ENCODE results near the gene MGAT4D.
"Not testable (repeated sequence)": the region's sequence is repeated elsewhere in the genome, so short reads cannot be mapped to it uniquely, and the experiment has no call there.

Gene MGAT4D

DNA sequence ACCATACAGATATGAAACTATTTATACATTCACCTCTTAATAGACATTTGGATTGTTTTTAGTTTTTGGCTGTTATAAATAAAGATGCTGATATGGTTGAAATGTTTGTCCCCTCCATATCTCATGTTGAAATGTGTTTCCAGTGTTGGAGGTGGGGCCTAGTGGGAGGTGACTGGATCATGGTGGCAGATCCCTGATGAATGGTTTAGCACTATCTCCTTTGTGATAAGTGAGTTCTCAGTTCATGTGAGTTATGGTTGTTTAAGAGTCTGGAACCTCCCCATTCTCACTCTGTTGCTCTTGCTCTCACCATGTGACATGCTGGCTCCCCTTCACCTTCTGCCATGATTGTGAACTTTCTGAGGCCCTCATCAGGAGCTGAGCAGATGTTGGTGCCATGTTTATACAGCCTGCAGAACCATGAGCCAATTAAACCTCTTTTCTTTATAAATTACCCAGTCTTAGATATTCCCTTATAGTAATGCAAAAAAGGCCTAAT is 58.4 kb downstream of the MGAT4D start:
- no peak for DNase-seq (ENCODE audit: low read depth in 2 of 2)

GRCh38 chr4:140427919-140428471 is 70.1 kb downstream of the MGAT4D start:
- DNase-seq (ENCODE audit: low read depth in 2 of 2): no peak

DNA sequence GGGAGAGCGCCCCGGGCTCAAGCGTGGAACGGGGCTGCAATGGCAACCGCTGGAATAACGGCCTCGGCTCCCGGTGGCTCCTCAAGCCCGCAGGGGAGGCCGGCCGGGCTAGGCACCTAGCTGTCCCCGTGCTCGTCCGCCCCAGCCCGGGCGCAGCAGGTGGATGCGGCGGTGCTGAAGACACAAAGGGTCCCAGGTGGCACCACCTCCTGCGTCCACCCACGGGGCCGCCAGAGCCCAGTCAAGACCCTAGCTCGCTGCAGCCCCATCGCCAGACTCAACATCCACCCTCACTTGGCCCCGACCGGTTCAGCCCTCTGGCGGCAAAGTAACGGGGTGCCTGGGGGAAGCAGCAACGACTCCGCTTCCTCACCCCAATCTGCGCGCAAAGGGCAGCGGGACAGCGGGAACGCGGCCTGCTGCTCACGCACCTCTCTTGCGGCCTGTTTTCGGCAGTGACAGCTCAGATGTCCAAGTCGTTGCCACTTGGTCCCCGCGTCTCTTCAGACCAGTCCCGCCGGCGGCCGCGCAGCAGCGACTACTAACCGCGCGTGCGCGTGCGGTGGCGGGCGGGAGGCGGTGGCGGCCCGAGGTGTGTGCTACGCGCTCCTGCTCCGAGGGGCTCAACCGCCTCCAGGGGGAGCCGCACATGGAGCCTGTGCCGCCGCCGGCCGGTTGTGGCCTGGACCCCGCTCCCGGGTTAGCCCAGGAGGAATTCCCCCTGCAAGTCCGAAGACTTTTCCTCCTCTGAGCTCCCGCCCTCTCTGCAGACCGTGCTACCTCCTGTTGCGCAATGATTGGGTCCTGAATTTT is 70.8 kb downstream of the MGAT4D start, which contains the start of gene CLGN:
TSS of gene CLGN (minus strand) at position 543 of the 813 bp plus-strand sequence. CDS start 14,570 bp downstream, outside the sequence.
- no peak for DNase-seq (ENCODE audit: low read depth in 2 of 2)

DNA sequence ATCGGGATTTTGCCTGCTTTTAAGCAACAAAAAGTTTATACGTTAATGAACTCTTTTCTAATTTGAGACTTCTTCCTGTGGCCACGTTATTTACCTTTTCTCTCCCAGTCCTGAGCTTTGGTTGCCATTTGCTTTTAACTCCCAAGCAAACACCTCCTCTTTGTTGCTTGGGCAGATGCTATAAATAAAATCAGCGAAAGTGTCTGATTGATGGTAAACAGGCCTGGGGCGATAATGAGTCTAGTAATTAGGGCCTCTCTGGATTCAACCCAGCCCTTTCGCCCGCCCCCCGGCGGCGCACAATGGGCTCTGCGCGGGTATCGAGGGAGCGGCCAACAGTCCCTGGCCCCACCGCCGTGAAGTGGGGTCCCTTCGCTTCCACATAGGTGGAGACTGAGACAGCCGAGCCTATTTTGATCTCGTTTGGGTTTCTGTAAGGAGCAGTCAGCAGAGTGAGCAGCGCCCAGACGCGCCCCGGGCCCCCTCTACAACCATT is 71.4 kb downstream of the MGAT4D start:
- DNase-seq (ENCODE audit: low read depth in 2 of 2): no peak

DNA sequence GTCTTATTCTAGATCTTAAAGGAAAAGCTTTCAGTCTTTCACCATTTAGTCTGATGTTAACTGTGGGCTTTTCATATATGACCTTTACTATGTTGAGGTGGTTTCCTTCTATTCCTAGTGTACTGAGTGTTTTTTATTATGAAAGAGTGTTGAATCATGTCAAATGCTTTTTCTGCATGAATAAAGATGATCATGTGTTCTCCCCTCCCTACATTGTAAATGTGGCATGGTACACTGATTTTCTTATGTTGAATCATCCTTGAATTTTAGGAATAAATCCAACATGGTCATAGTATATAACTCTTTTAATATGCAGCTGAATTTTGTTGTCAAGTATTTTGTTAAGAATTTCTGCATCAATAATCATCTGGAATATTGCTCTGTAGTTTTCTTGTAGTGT is 75.0 kb downstream of the MGAT4D start:
- no peak for DNase-seq (ENCODE audit: low read depth in 2 of 2)

DNA sequence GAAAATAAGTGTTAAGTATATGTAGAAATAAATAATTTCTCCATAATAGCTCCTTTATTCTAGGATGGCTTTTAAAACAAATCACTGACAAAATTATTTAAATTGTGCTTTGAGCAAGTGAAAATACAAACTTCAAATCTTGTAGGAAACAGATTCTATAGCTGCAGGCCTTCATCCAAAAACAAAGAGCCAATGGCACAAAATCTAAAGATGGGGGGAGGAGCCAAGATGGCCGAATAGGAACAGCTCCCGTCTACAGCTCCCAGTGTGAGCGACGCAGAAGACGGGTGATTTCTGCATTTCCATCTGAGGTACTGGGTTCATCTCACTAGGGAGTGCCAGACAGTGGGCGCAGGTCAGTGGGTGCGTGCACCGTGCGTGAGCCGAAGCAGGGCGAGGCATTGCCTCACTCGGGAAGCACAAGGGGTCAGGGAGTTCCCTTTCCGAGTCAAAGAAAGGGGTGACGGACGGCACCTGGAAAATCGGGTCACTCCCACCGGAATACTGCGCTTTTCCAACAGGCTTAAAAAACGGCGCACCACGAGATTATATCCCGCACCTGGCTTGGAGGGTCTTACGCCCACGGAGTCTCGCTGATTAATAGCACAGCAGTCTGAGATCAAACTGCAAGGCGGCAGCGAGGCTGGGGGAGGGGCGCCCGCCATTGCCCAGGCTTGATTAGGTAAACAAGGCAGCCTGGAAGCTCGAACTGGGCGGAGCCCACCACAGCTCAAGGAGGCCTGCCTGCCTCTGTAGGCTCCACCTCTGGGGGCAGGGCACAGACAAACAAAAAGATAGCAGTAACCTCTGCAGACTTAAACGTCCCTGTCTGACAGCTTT is 84.7 kb downstream of the MGAT4D start:
- DNase-seq (ENCODE audit: low read depth in 2 of 2): not testable (repeated sequence)

- no peak for DNase-seq (ENCODE audit: low read depth in 2 of 2)
Measured at GRCh38 chr4:140408974-140409373, 89.1 kb downstream of the MGAT4D start.

DNA sequence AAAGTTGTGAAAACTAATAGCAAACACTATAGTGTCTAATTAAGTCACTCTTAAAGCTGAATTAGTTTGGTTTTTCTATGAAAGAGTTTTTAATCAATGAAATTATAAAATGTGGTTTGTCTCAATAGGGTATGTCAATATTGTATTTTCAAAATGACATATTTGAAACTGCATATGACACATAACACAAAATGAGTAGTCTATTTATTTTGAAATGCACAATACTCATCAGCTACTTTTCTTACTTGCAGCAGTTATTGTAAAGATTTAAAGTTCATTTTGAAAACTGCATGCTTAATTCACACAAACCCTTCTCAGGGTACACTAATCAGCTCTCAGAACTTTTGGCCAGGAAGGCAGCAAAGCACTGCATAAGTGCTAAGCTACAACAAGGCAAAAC is 91.8 kb downstream of the MGAT4D start:
- no peak for DNase-seq (ENCODE audit: low read depth in 2 of 2)

DNA sequence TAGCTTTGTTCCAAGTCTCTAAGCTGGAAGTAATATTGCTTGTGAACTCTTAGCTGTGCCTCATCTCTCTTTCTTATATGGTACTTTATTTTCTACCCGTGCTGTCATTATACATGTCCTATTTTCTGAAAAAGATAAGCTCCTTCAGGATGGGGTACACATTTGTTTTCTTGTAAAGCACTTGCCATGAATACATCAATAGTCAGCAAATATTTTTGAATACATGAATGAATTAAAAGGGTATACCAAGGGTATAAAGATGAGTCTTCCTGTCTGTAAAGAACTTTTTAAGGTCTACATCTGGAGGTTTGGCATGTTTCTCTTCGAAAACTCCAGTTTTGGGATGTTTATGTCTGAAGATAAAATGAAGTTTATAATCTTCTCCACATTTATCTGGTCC is 98.0 kb downstream of the MGAT4D start:
- DNase-seq (ENCODE audit: low read depth in 2 of 2): no peak

- DNase-seq (ENCODE audit: low read depth in 2 of 2): no peak
Measured at GRCh38 chr4:140395668-140396067, 102.4 kb downstream of the MGAT4D start.

Measured in stimulated activated CD8-positive, alpha-beta memory T cell treated with anti-CD3 and anti-CD28 coated beads, Interleukin-7, amount 100 ng/mL, for 1 hour (primary cell).